NCI-H1930 (cell line): ENCODE results near the gene EXD3.

Source experiments
- DNase-seq, 2 experiments: peaks; one replicate each; lab custom pipeline; 2025; lab: John Stamatoyannopoulos, UW

EXD3 gene

GRCh38 chr9:137317718-137318511 is 105.0 kb downstream of the EXD3 start:
- DNase-seq: no peak

GRCh38 chr9:137317021-137317717 is 105.8 kb downstream of the EXD3 start:
- no peak for DNase-seq

GRCh38 chr9:137316012-137316981 is 106.7 kb downstream of the EXD3 start:
- peak in 1 of 2 experiments; percentile 55 for DNase-seq

- DNase-seq: no peak
Measured at GRCh38 chr9:137315581-137316011, 107.4 kb downstream of the EXD3 start.

- DNase-seq: no peak
Measured at GRCh38 chr9:137314561-137315560, 108.1 kb downstream of the EXD3 start.

GRCh38 chr9:137313956-137314560 is 108.9 kb downstream of the EXD3 start:
- no peak for DNase-seq

GRCh38 chr9:137313326-137313936 is 109.5 kb downstream of the EXD3 start:
- DNase-seq: no peak

- DNase-seq: no peak
Measured at GRCh38 chr9:137312852-137313325, 110.1 kb downstream of the EXD3 start.

- DNase-seq: no peak
Measured at GRCh38 chr9:137311986-137312851, 110.7 kb downstream of the EXD3 start.

GRCh38 chr9:137311171-137311985 is 111.6 kb downstream of the EXD3 start:
- no peak for DNase-seq

- no peak for DNase-seq
Measured at GRCh38 chr9:137310189-137311052, 112.5 kb downstream of the EXD3 start.

GRCh38 chr9:137309368-137310188 is 113.4 kb downstream of the EXD3 start:
- no peak for DNase-seq

GRCh38 chr9:137308057-137308619 is 114.8 kb downstream of the EXD3 start:
- DNase-seq: no peak

- DNase-seq: no peak
Measured at GRCh38 chr9:137307255-137308056, 115.5 kb downstream of the EXD3 start.

GRCh38 chr9:137306850-137307254 is 116.1 kb downstream of the EXD3 start:
- no peak for DNase-seq
